Measurements from ENCODE around the gene LMBR1.

LMBR1 gene

GRCh38 chr7:156635529-156636385, 257.2 kb downstream of the LMBR1 start:
- TF ChIP-seq CTCF (IDR thresholded peaks at IDR 0.05; ENCODE audit: insufficient read depth, low read length, poor library complexity, severe bottlenecking) (no peak), EZH2phosphoT487 (conservative IDR thresholded peaks at IDR 0.05; ENCODE audit: low read length) (no peak)
- Histone ChIP-seq H3K36me3 (ENCODE audit: low read length) (no peaks in the 10 kb centered on the region), H3F3A (ENCODE audit: insufficient read depth) (no peaks in the 10 kb centered on the region), H2AFZ (ENCODE audit: low read depth, low read length, severe bottlenecking) (no peak overlapping the region), H3K9me3 (ENCODE audit: insufficient read depth, low read length) (no peaks in the 10 kb centered on the region), H3K9me2 (replicated peaks; ENCODE audit: insufficient read depth, low read length) (no peaks in the 10 kb centered on the region), H3K27ac (ENCODE audit: low read depth, low read length) (no peak overlapping the region), H3K9ac (ENCODE audit: low read length) (no peak overlapping the region), H3K27me3 (ENCODE audit: low read length) (no peaks in the 10 kb centered on the region), H3K4me3 (ENCODE audit: insufficient read depth, low read length, poor library complexity, severe bottlenecking) (no peak overlapping the region), H3K4me2 (ENCODE audit: low read depth, low read length, poor library complexity, severe bottlenecking) (no peak overlapping the region), H3K79me2 (ENCODE audit: insufficient read depth, low read length) (no peaks in the 10 kb centered on the region), H4K20me1 (ENCODE audit: low read depth, low read length) (0 out of 2 replicates have a peak, but pooled peaks cover 3% of the 10 kb centered on the region)

GRCh38 chr7:156634117-156634516, 258.9 kb downstream of the LMBR1 start:
- Histone ChIP-seq H4K20me1 (ENCODE audit: low read depth, low read length) (0 out of 2 replicates have a peak, but pooled peaks cover 3% of the 10 kb centered on the region), H3F3A (ENCODE audit: insufficient read depth) (no peaks in the 10 kb centered on the region), H3K27ac (ENCODE audit: low read depth, low read length) (no peak overlapping the region), H3K9ac (ENCODE audit: low read length) (no peak overlapping the region), H2AFZ (ENCODE audit: low read depth, low read length, severe bottlenecking) (no peak overlapping the region), H3K4me2 (ENCODE audit: low read depth, low read length, poor library complexity, severe bottlenecking) (no peak overlapping the region), H3K79me2 (ENCODE audit: insufficient read depth, low read length) (no peaks in the 10 kb centered on the region), H3K36me3 (ENCODE audit: low read length) (no peaks in the 10 kb centered on the region), H3K9me2 (replicated peaks; ENCODE audit: insufficient read depth, low read length) (no peaks in the 10 kb centered on the region), H3K27me3 (ENCODE audit: low read length) (no peaks in the 10 kb centered on the region), H3K9me3 (ENCODE audit: insufficient read depth, low read length) (no peaks in the 10 kb centered on the region), H3K4me3 (ENCODE audit: insufficient read depth, low read length, poor library complexity, severe bottlenecking) (no peak overlapping the region)
- TF ChIP-seq CTCF (IDR thresholded peaks at IDR 0.05; ENCODE audit: insufficient read depth, low read length, poor library complexity, severe bottlenecking), result no peak
- no peak for TF ChIP-seq EZH2phosphoT487 (conservative IDR thresholded peaks at IDR 0.05; ENCODE audit: low read length)

GRCh38 chr7:156629873-156630272, 263.1 kb downstream of the LMBR1 start:
- no peaks in the 10 kb centered on the region for H3K79me2 ChIP-seq (ENCODE audit: insufficient read depth, low read length)
- no peak overlapping the region for H3K4me3 ChIP-seq (ENCODE audit: insufficient read depth, low read length, poor library complexity, severe bottlenecking)
- no peak overlapping the region for H3K4me2 ChIP-seq (ENCODE audit: low read depth, low read length, poor library complexity, severe bottlenecking)
- no peaks in the 10 kb centered on the region for H4K20me1 ChIP-seq (ENCODE audit: low read depth, low read length)
- TF ChIP-seq CTCF (IDR thresholded peaks at IDR 0.05; ENCODE audit: insufficient read depth, low read length, poor library complexity, severe bottlenecking) (no peak), EZH2phosphoT487 (conservative IDR thresholded peaks at IDR 0.05; ENCODE audit: low read length) (no peak)
- H3K9me2 ChIP-seq (replicated peaks; ENCODE audit: insufficient read depth, low read length), result no peaks in the 10 kb centered on the region
- H3K9me3 ChIP-seq (ENCODE audit: insufficient read depth, low read length), result no peaks in the 10 kb centered on the region
- H3K36me3 ChIP-seq (ENCODE audit: low read length), result no peaks in the 10 kb centered on the region
- no peak overlapping the region for H3K9ac ChIP-seq (ENCODE audit: low read length)
- H3K27me3 ChIP-seq (ENCODE audit: low read length), result no peaks in the 10 kb centered on the region
- H3K27ac ChIP-seq (ENCODE audit: low read depth, low read length), result no peak overlapping the region
- no peaks in the 10 kb centered on the region for H3F3A ChIP-seq (ENCODE audit: insufficient read depth)
- no peak overlapping the region for H2AFZ ChIP-seq (ENCODE audit: low read depth, low read length, severe bottlenecking)
